HG02759 (cell line): Measurements from ENCODE around the gene TDRD3.

Experiments used
- ATAC-seq: cut with Tn5 transposase; IDR thresholded peaks from one replicate; pipeline ENCODE4 v1.9.1; 2021; ENCODE audit warnings: mild to moderate bottlenecking, moderate library complexity; ENCODE audit not compliant: unreplicated experiment

TDRD3 gene

GRCh38 chr13:60572003-60572798, 175.2 kb downstream of the TDRD3 start:
- no peak for ATAC-seq

- no peak for ATAC-seq
These were observed 175.8 kb downstream of the TDRD3 start for GRCh38 chr13:60572855-60573254.

- no peak for ATAC-seq
These were observed 177.7 kb downstream of the TDRD3 start for GRCh38 chr13:60574735-60575134.

GRCh38 chr13:60575142-60575541, 178.1 kb downstream of the TDRD3 start:
- no peak for ATAC-seq

GRCh38 chr13:60577761-60578160, 180.7 kb downstream of the TDRD3 start:
- ATAC-seq: no peak

- no peak for ATAC-seq
These were observed 186.3 kb downstream of the TDRD3 start for GRCh38 chr13:60583196-60583888.

- peak; percentile 48 for ATAC-seq
These were observed 187.1 kb downstream of the TDRD3 start for GRCh38 chr13:60583911-60584753.

- ATAC-seq: no peak
These were observed 188.0 kb downstream of the TDRD3 start for GRCh38 chr13:60584976-60585375.

- ATAC-seq: no peak
These were observed 194.1 kb downstream of the TDRD3 start for GRCh38 chr13:60590800-60591747.

- no peak for ATAC-seq
These were observed 206.0 kb downstream of the TDRD3 start for GRCh38 chr13:60603049-60603448.

- no peak for ATAC-seq
These were observed 207.0 kb downstream of the TDRD3 start for GRCh38 chr13:60604058-60604457.

GRCh38 chr13:60608954-60609353, 211.9 kb downstream of the TDRD3 start:
- no peak for ATAC-seq

- no peak for ATAC-seq
These were observed 214.5 kb downstream of the TDRD3 start for GRCh38 chr13:60611523-60611922.

GRCh38 chr13:60612593-60612992, 215.6 kb downstream of the TDRD3 start:
- no peak for ATAC-seq

GRCh38 chr13:60613080-60613479, 216.1 kb downstream of the TDRD3 start:
- ATAC-seq: no peak

GRCh38 chr13:60617991-60618733, 221.1 kb downstream of the TDRD3 start:
- no peak for ATAC-seq

GRCh38 chr13:60619461-60619860, 222.4 kb downstream of the TDRD3 start:
- ATAC-seq: no peak

- no peak for ATAC-seq
These were observed 223.8 kb downstream of the TDRD3 start for GRCh38 chr13:60620611-60621395.

GRCh38 chr13:60623151-60623550, 226.1 kb downstream of the TDRD3 start:
- ATAC-seq: no peak
